Activated CD4-positive, alpha-beta T cell treated with anti-CD3 and anti-CD28 coated beads, Interleukin-2, amount 50 U/mL, for 1 hour (primary cell): ENCODE results near the gene SPATA6L.
"Not testable (repeated sequence)": the region's sequence is repeated elsewhere in the genome, so short reads cannot be mapped to it uniquely, and the experiment has no call there.

Experiments
- DNase-seq: peaks from one replicate; pipeline ENCODE4 v3.0.0-alpha.2; 2020

SPATA6L gene

GRCh38 chr9:4674783-4675182, 8.5 kb upstream of the SPATA6L start:
- DNase-seq = no peak

GRCh38 chr9:4671737-4672136, 5.5 kb upstream of the SPATA6L start:
- DNase-seq = no peak

- DNase-seq = no peak
Measured at GRCh38 chr9:4670591-4670990, 4.3 kb upstream of the SPATA6L start.

- no peak for DNase-seq
Measured at GRCh38 chr9:4669890-4670289, 3.6 kb upstream of the SPATA6L start.

- DNase-seq = no peak
Measured at GRCh38 chr9:4668604-4669003, 2.3 kb upstream of the SPATA6L start.

- DNase-seq = no peak
Measured at GRCh38 chr9:4667681-4668080, 1.4 kb upstream of the SPATA6L start.

GRCh38 chr9:4665357-4665756, 923 bp downstream of the SPATA6L start:
- no peak for DNase-seq

- no peak for DNase-seq
Measured at GRCh38 chr9:4663956-4664355, 2.3 kb downstream of the SPATA6L start.

- no peak for DNase-seq
Measured at GRCh38 chr9:4662989-4663792, 3.1 kb downstream of the SPATA6L start.

GRCh38 chr9:4662108-4662988, 3.9 kb downstream of the SPATA6L start, which contains the start of gene PLPP6:
Gene PLPP6, plus strand, starts transcription at chr9:4662294. Its CDS starts 82 bp downstream, at chr9:4662376.
- DNase-seq = peak; percentile 70

- DNase-seq = no peak
Measured at GRCh38 chr9:4661611-4662010, 4.7 kb downstream of the SPATA6L start.

GRCh38 chr9:4661165-4661564, 5.1 kb downstream of the SPATA6L start:
- no peak for DNase-seq

- DNase-seq = not testable (repeated sequence)
Measured at GRCh38 chr9:4660665-4661064, 5.6 kb downstream of the SPATA6L start.

- DNase-seq = no peak
Measured at GRCh38 chr9:4657426-4658159, 8.7 kb downstream of the SPATA6L start.

GRCh38 chr9:4656621-4657020, 9.7 kb downstream of the SPATA6L start:
- DNase-seq = no peak

GRCh38 chr9:4656196-4656595, 10.1 kb downstream of the SPATA6L start:
- not testable (repeated sequence) for DNase-seq

- DNase-seq = no peak
Measured at GRCh38 chr9:4654538-4654937, 11.7 kb downstream of the SPATA6L start.

- no peak for DNase-seq
Measured at GRCh38 chr9:4654084-4654483, 12.2 kb downstream of the SPATA6L start.

GRCh38 chr9:4642351-4642750, 23.9 kb downstream of the SPATA6L start:
- DNase-seq = no peak

GRCh38 chr9:4640027-4640426, 26.3 kb downstream of the SPATA6L start:
- DNase-seq = peak; percentile 62

- DNase-seq = no peak
Measured at GRCh38 chr9:4639420-4639819, 26.9 kb downstream of the SPATA6L start.

- no peak for DNase-seq
Measured at GRCh38 chr9:4638968-4639367, 27.3 kb downstream of the SPATA6L start.

GRCh38 chr9:4630836-4631235, 35.4 kb downstream of the SPATA6L start:
- no peak for DNase-seq
